ENCODE data around the gene TRIM10.

DNA sequence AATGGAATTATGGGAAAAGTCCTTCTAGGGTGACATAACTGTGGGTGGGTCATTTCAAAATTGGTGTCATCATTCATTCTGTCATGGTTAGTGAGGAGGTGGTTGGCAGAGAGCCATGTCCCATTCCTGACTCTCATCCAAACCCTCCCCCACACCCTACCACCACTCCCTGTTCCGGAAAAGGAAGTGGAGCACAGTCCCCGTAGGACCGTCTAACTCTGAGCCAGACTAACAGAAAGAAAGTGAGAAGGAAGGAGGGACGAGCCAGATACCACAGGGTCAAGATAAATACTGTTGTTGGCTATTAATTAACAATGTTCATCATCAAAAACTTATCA, 4.8 kb downstream of the TRIM10 start:
- TF ChIP-seq, protein P1, sequence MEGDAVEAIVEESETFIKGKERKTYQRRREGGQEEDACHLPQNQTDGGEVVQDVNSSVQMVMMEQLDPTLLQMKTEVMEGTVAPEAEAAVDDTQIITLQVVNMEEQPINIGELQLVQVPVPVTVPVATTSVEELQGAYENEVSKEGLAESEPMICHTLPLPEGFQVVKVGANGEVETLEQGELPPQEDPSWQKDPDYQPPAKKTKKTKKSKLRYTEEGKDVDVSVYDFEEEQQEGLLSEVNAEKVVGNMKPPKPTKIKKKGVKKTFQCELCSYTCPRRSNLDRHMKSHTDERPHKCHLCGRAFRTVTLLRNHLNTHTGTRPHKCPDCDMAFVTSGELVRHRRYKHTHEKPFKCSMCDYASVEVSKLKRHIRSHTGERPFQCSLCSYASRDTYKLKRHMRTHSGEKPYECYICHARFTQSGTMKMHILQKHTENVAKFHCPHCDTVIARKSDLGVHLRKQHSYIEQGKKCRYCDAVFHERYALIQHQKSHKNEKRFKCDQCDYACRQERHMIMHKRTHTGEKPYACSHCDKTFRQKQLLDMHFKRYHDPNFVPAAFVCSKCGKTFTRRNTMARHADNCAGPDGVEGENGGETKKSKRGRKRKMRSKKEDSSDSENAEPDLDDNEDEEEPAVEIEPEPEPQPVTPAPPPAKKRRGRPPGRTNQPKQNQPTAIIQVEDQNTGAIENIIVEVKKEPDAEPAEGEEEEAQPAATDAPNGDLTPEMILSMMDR (conservative IDR thresholded peaks at IDR 0.05; ENCODE audit: low read length): no peak
- no peak for TF ChIP-seq EZH2phosphoT487 (IDR thresholded peaks at IDR 0.05; ENCODE audit: borderline replicate concordance)
